K562 (cell line): ENCODE measurements around the gene A4GALT. TPM values are rescaled to one million over a fixed set of nuclear protein-coding genes. Genes with fewer than 3 reads are reported as not detected.

Experiments used
- ATAC-seq: fragments of 200-7000 bp; cut with Tn5 transposase; 3 replicates; pipeline ENCODE4 v1.9.1; 2020; ENCODE audit warnings: moderate library complexity
- BruUV-seq: library from RNA; stranded (reverse); fragments of 400-500 nt; replicated peaks from 2 replicates; lab custom pipeline; 2021; lab: Mats Ljungman, UMichigan
- CTCF ChIA-PET: fragments of 300-600 bp; formaldehyde crosslinking; extraction: SDS; loops from one replicate; lab custom pipeline; 2021; ENCODE audit warnings: low intra/inter-chr PET ratio; lab: Yijun Ruan, JAX
- POLR2A ChIA-PET: fragments of 300-600, 350-650 bp; sonication (Branson Sonifier 250); formaldehyde crosslinking; extraction: SDS; loops from one replicate; lab custom pipeline; 2021; ENCODE audit warnings: antibody characterized with exemption, inconsistent platforms; lab: Yijun Ruan, JAX
- DNase-seq, 4 experiments: peaks; one replicate each; pipeline versions ENCODE4 v3.0.0 to v3.0.0-alpha.2; 2011 to 2018; ENCODE audit warnings: low spot score in 3 of 4, mixed read lengths in 3 of 4; ENCODE audit errors: extremely low read depth in 1 of 4
- FAIRE-seq: peaks from 2 replicates; lab custom pipeline; 2011; peaks lifted over from hg19 to GRCh38; lab: Jason Lieb, UNC
- H2AFZ ChIP-seq: 2 replicates; pipeline ENCODE4 v1.6.0; 2011; ENCODE audit warnings: low read depth, low read length, control low read depth, inconsistent platforms
- H3K27ac ChIP-seq: fragments of 200-600 bp; 3 replicates; pipeline ENCODE4 v1.8.0; 2011; ENCODE audit warnings: low read depth, mild to moderate bottlenecking, control low read depth, inconsistent platforms, low read length, moderate library complexity, mixed read lengths; ENCODE audit errors: extremely low read depth
- H3K27me3 ChIP-seq, 2 experiments: fragments of 300-600 bp in 1 of 2; 2 replicates in 1 of 2; 3 replicates in 1 of 2; pipeline versions ENCODE4 v1.6.0 to v1.8.0; 2011; ENCODE audit warnings: inconsistent platforms in 2 of 2, low read length in 2 of 2, mild to moderate bottlenecking in 1 of 2, mixed read lengths in 1 of 2, moderate library complexity in 1 of 2; ENCODE audit not compliant: control insufficient read depth in 2 of 2, insufficient read depth in 2 of 2
- H3K36me3 ChIP-seq: fragments of 300-600 bp; 3 replicates; pipeline ENCODE4 v1.8.0; 2011; ENCODE audit warnings: mild to moderate bottlenecking, low read length, inconsistent platforms; ENCODE audit not compliant: control insufficient read depth, insufficient read depth
- H3K4me1 ChIP-seq, 2 experiments: fragments of 200-600 bp in 1 of 2; replicated peaks in 1 of 2; 2 replicates in 1 of 2; 3 replicates in 1 of 2; pipeline versions ENCODE4 v1.5.1 to v1.8.0; 2011; ENCODE audit warnings: inconsistent platforms in 2 of 2, low read length in 2 of 2, mild to moderate bottlenecking in 1 of 2, mixed read lengths in 1 of 2, moderate library complexity in 1 of 2; ENCODE audit not compliant: control insufficient read depth in 2 of 2, insufficient read depth in 2 of 2
- H3K4me2 ChIP-seq: 2 replicates; pipeline ENCODE4 v1.6.1; 2011; ENCODE audit warnings: low read length, control low read depth, inconsistent platforms, mixed read lengths; ENCODE audit not compliant: insufficient read depth
- H3K4me3 ChIP-seq: fragments of 200-600 bp; sonication (generic), shearing (Covaris generic); 2 replicates; pipeline ENCODE4 v1.5.1; 2016; ENCODE audit warnings: control low read depth, inconsistent platforms
- H3K79me2 ChIP-seq: fragments of 200-600 bp; 3 replicates; pipeline ENCODE4 v1.8.0; 2011; ENCODE audit warnings: low read length, inconsistent platforms; ENCODE audit not compliant: control insufficient read depth, insufficient read depth
- H3K9ac ChIP-seq, 2 experiments: 2 replicates each; pipeline versions ENCODE4 v1.6.0 to v1.6.1; 2011; ENCODE audit warnings: low read depth in 2 of 2, low read length in 2 of 2, control low read depth in 1 of 2, inconsistent platforms in 1 of 2, mild to moderate bottlenecking in 1 of 2, mixed read lengths in 1 of 2; ENCODE audit not compliant: insufficient read depth in 1 of 2
- H3K9me1 ChIP-seq: one replicate; pipeline ENCODE4 v1.6.0; 2011; ENCODE audit warnings: inconsistent platforms, mild to moderate bottlenecking, low read length, moderate library complexity; ENCODE audit not compliant: control insufficient read depth, insufficient read depth
- H3K9me3 ChIP-seq: replicated peaks from 2 replicates; pipeline ENCODE4 v1.5.1; 2011; ENCODE audit warnings: low read depth, low read length, inconsistent platforms; ENCODE audit not compliant: control insufficient read depth, insufficient read depth
- H4K20me1 ChIP-seq: replicated peaks from 2 replicates; pipeline ENCODE4 v1.6.1; 2011; ENCODE audit warnings: low read length, inconsistent platforms, mixed read lengths; ENCODE audit not compliant: control insufficient read depth, insufficient read depth
- ARID3A ChIP-seq: IDR thresholded peaks from 2 replicates; pipeline ENCODE4 v1.6.1; 2012; ENCODE audit warnings: low read depth, low read length, improper control_type of control experiment, borderline replicate concordance
- CBFA2T2 ChIP-seq: fragments of 450-650 bp; conservative IDR thresholded peaks from 2 replicates; pipeline ENCODE4 v1.6.1; 2017; ENCODE audit warnings: mild to moderate bottlenecking
- CREM ChIP-seq: IDR thresholded peaks from 2 replicates; pipeline ENCODE4 v1.6.1; 2014; ENCODE audit warnings: antibody characterized with exemption, low read depth
- FOXA3 ChIP-seq, 2 experiments: fragments of 450-650 bp in 1 of 2; sonication (generic) in 1 of 2; formaldehyde crosslinking; IDR thresholded peaks in 1 of 2; conservative IDR thresholded peaks in 1 of 2; 2 replicates each; pipeline versions ENCODE4 v1.4.0 to v1.8.0; 2020 to 2022; ENCODE audit warnings: mild to moderate bottlenecking in 2 of 2, missing genetic modification reagents in 1 of 2
- FOXP4 ChIP-seq: sonication (generic); formaldehyde crosslinking; IDR thresholded peaks from 2 replicates; pipeline ENCODE4 v1.8.0; 2022; ENCODE audit warnings: mild to moderate bottlenecking, missing genetic modification reagents, borderline replicate concordance
- KDM1A ChIP-seq, 2 experiments: fragments of 450-650 bp; IDR thresholded peaks; 2 replicates each; pipeline ENCODE4 v1.6.1; 2016; ENCODE audit warnings: mild to moderate bottlenecking in 2 of 2
- KDM2B ChIP-seq: fragments of 250-450 bp; sonication (Bioruptor Pico); IDR thresholded peaks from 2 replicates; pipeline ENCODE4 v1.8.0; 2021; ENCODE audit warnings: mild to moderate bottlenecking, moderate library complexity
- POLR2AphosphoS5 ChIP-seq: IDR thresholded peaks from 2 replicates; pipeline ENCODE4 v1.6.1; 2011; ENCODE audit warnings: mild to moderate bottlenecking, low read depth, low read length, moderate library complexity; ENCODE audit not compliant: control insufficient read depth, insufficient read depth
- RFX1 ChIP-seq: fragments of 450-650 bp; IDR thresholded peaks from 2 replicates; pipeline ENCODE4 v1.6.1; 2016; ENCODE audit warnings: mild to moderate bottlenecking, moderate library complexity
- SAFB ChIP-seq: fragments of 200-400 bp; formaldehyde crosslinking; IDR thresholded peaks from 2 replicates; pipeline ENCODE4 v1.6.1; 2017; ENCODE audit warnings: low read depth, low read length, borderline replicate concordance
- SP2 ChIP-seq: IDR thresholded peaks from 2 replicates; pipeline ENCODE4 v1.6.1; 2011; ENCODE audit warnings: mild to moderate bottlenecking, low read depth, low read length, moderate library complexity; ENCODE audit not compliant: poor library complexity, severe bottlenecking; ENCODE audit errors: extremely low read depth
- TBL1XR1 ChIP-seq, 2 experiments: IDR thresholded peaks; 2 replicates each; pipeline ENCODE4 v1.6.1; 2012; ENCODE audit warnings: improper control_type of control experiment in 2 of 2, low read length in 2 of 2, mild to moderate bottlenecking in 1 of 2
- TEAD4 ChIP-seq, 2 experiments: sonication (generic) in 1 of 2; formaldehyde crosslinking in 1 of 2; IDR thresholded peaks; 2 replicates each; pipeline versions ENCODE4 v1.6.1 to v1.8.0; 2012 to 2022; ENCODE audit warnings: borderline replicate concordance in 1 of 2, inconsistent platforms in 1 of 2, low read length in 1 of 2, mild to moderate bottlenecking in 1 of 2, missing genetic modification reagents in 1 of 2
- TGIF2 ChIP-seq: sonication (generic); formaldehyde crosslinking; IDR thresholded peaks from 2 replicates; pipeline ENCODE4 v1.8.1; 2022; ENCODE audit warnings: mild to moderate bottlenecking, missing genetic modification reagents, moderate library complexity
- ZBTB26 ChIP-seq: fragments of 450-650 bp; formaldehyde crosslinking; IDR thresholded peaks from 2 replicates; pipeline ENCODE4 v1.4.0; 2022; ENCODE audit warnings: missing genetic modification characterization
- ZNF277 ChIP-seq: fragments of 250-450 bp; sonication (Bioruptor Pico); IDR thresholded peaks from 2 replicates; pipeline ENCODE4 v1.8.0; 2022; ENCODE audit warnings: inconsistent platforms, mild to moderate bottlenecking, moderate library complexity, borderline replicate concordance
- whole genome bisulfite sequencing: fragments of 100-300 bp; shearing (Covaris generic); methylation state at CpG from one replicate; pipeline ENCODE4 v1.1.6; 2016; ENCODE audit warnings: low coverage, mixed read lengths; ENCODE audit not compliant: insufficient coverage; ENCODE audit errors: missing lambda C conversion rate; 5-methylcytosine and 5-hydroxymethylcytosine counted together
- in situ Hi-C: fragments of 300-500 bp; cut with MboI; formaldehyde crosslinking; loops from 4 replicates; pipeline ENCODE4 v1.15.0; 2018; ENCODE audit warnings: inconsistent platforms, mixed read lengths
- intact Hi-C: fragments of 100-400 bp; cut with micrococcal nuclease; formaldehyde crosslinking; loops from 2 replicates; pipeline ENCODE4 v1.14.2; 2022
- polyA plus RNA-seq, 8 experiments: library from polyadenylated mRNA; depleted of rRNA in 4 of 8; stranded (reverse) in 5 of 8; unstranded in 3 of 8; fragments of >200 nt; fragmentation: Nextera tagmentation in 2 of 8; fragmentation: Illumina TruSeq in 1 of 8; extraction: Ambion mirVana in 2 of 8; extraction: Trizol in 1 of 8; gene quantifications; 2 replicates each; pipeline versions ENCODE4 v1.2.1 to v1.2.3, GENCODE V29; 2011 to 2014; ENCODE audit warnings: inconsistent platforms in 1 of 8, missing spikeins in 1 of 8
- total RNA-seq, 7 experiments: library from RNA; depleted of rRNA in 6 of 7; stranded (reverse); fragments of >200 nt in 6 of 7; fragmentation: Illumina TruSeq in 2 of 7; extraction: Trizol in 2 of 7; gene quantifications; 2 replicates each; pipeline versions ENCODE4 v1.2.1 to v1.2.3, GENCODE V29; 2011 to 2021; ENCODE audit warnings: low replicate concordance in 1 of 7

Gene A4GALT
- total and polyA plus RNA-seq, 9 of the 15 experiments (the other 6 are each of a cell fraction or from before 2014, with no cell fraction given), result 0.07 to 0.11 TPM; not detected in 7

GRCh38 chr22:42678894-42679293 is 41.8 kb downstream of the A4GALT start:
- no peak overlapping the region for H3K9ac ChIP-seq
- FAIRE-seq (no peak), DNase-seq (no peak), ATAC-seq (no peak)
- H3K4me2 ChIP-seq, result no peak overlapping the region
- H3K4me1 ChIP-seq, result no peaks in the 10 kb centered on the region; a peak in 1 of 5 replicates
- H4K20me1 ChIP-seq, result no peaks in the 10 kb centered on the region
- no peak overlapping the region for H3K27ac ChIP-seq
- H3K36me3 ChIP-seq, result no peaks in the 10 kb centered on the region
- no peaks in the 10 kb centered on the region for H3K79me2 ChIP-seq
- TF ChIP-seq KDM2B (no peak), CREM (no peak), KDM1A (IDR thresholded peaks at IDR 0.05) (no peak), TGIF2 (CRISPR knock-in tag) (no peak), POLR2AphosphoS5 (no peak), ARID3A (no peak), SP2 (no peak), SAFB (no peak), CBFA2T2 (no peak), FOXA3 (CRISPR knock-in tag; conservative IDR thresholded peaks at IDR 0.05 in 1 of 2, IDR thresholded peaks at IDR 0.05 in 1 of 2) (no peak), RFX1 (no peak), TBL1XR1 (IDR thresholded peaks at IDR 0.05; ENCODE audit: low read length in 2 of 2) (no peak), TEAD4 (IDR thresholded peaks at IDR 0.05; ENCODE audit: low read length) (no peak), TEAD4 (CRISPR knock-in tag; IDR thresholded peaks at IDR 0.05; ENCODE audit: borderline replicate concordance) (no peak), FOXP4 (CRISPR knock-in tag) (no peak), ZBTB26 (CRISPR knock-in tag) (no peak), ZNF277 (CRISPR knock-in tag) (no peak)
- H3K9me3 ChIP-seq, result no peaks in the 10 kb centered on the region
- no TSS peak for BruUV-seq
- H3K27me3 ChIP-seq, result peaks cover 0 to 7% of the 10 kb centered on the region in 2 experiments; a peak in 4 of 5 replicates
- H3K4me3 ChIP-seq, result no peak overlapping the region
- intact Hi-C loops, result no loop called here
- WGBS, result 0% methylated on average over 1 of the region's 1 CpG
- in situ Hi-C loops, result no loop called here
- H3K9me1 ChIP-seq, result no peaks in the 10 kb centered on the region
- H2AFZ ChIP-seq, result no peak overlapping the region
- POLR2A ChIA-PET, result no interaction called here
- CTCF ChIA-PET, result no interaction called here
